G401.6 (cell line): ENCODE data around the gene FNDC1.
"Not testable (repeated sequence)": the region's sequence is repeated elsewhere in the genome, so short reads cannot be mapped to it uniquely, and the experiment has no call there.

ENCODE experiments used
- FAIRE-seq: peaks from 2 replicates; lab custom pipeline; 2012; peaks lifted over from hg19 to GRCh38; lab: Jason Lieb, UNC

Gene FNDC1

DNA sequence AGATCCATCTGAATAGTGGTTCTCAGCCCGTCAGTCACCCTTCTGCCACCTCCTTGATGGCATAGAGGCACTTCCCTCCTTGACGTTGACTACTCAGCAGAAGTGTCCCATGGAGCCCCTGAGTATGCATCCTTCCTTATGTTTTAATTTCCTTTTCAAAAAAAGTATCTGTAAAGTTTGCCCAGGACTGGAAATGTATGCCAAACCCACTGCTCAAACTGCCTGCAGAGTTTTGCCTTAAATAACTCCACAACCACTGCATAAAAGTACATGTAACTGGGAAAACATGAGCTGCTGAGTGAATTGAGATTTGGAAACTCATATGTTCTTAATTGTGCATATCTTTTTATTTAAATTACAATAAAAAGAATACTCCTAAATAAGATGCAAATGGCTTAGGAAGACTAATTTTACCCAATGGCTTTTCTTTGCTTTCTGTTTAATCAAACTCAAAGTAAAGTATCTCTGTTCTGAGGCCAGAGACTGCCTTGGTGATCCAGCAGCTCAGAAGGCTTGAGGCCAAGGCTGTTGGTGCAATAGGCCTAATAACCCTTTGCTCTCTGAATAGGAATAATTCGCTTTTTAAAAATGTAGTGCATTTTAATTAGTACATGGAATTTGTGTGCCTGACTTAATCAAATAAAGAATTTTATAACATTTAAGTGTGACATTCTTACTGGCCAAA, 90.4 kb downstream of the FNDC1 start:
- no peak for FAIRE-seq

DNA sequence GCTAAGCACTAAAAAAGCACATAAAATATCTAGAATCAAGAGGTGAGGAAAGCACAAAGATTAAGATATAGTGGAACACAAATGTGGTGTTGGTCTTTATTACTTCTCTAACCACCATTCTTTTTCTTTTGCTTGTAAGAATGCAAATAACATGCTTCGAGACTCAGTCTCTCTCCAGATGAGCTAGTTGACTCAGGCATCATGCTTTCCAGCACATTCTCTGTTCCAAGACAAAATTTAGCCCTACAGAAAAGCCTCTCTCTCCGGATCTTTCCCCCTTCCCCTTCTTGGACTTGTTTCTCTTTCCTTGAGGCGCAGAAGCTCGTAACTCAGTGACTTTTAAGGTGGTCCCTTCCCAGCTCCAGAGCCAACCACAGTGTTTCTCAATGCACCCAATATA, 91.0 kb downstream of the FNDC1 start:
- FAIRE-seq, result no peak

GRCh38 chr6:159261995-159262394, 92.8 kb downstream of the FNDC1 start:
- no peak for FAIRE-seq

DNA sequence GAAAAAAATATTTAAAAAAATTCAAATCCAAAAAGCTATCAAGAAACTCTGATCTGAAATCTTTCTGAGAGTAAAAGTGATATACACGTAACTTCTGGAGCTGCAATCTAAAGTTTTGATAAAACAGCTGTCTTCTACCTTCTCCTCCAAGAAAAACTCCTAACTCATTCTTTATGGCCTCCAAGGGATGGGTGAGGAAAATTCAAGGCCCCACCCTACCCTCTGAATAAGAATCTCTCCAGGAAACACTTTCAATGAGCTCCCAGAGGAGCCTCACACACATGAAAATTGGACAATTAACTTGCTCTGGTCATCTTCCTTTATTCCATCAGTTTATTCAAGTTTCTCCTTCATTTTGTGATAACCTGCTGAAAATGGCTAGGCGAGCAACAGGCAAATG, 93.4 kb downstream of the FNDC1 start:
- no peak for FAIRE-seq

DNA sequence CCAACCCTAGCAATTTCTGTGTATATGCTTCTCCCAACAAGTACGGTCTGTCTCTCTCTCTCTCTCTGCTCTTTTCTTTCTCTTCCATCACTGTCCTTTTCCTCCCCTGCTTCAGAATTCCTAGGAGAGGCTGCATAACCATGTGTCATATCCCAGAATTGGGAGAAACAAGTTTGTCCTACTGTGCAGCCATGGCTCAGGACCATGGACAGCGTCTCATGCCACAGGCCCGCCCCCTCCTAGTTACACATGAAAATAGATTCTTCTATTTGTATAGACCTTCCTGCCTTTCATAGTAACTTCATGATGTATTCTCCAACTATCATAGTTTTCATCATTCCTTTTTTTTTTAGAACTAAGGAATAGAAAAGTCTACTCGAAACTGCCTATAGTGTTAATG, 98.0 kb downstream of the FNDC1 start:
- FAIRE-seq, result no peak

GRCh38 chr6:159268511-159268910, 99.3 kb downstream of the FNDC1 start:
- no peak for FAIRE-seq

DNA sequence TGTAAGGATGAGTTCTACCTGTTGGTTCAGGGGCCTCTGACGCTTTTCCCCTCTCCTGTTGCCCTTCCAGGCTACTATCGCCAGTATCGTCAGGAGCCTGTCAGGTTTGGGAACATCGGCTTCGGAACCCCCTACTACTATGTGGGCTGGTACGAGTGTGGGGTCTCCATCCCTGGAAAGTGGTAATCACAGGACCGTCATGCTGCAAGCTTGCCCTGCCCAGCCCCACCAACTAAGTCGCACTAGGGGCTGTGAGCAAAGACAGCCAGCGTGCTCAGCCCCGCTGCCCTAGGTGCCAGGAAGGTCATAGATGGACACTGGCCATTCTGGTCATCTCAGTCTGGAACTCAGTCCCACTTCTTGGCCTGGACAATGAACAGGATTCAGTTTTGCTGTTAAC, 102.1 kb downstream of the FNDC1 start:
- no peak for FAIRE-seq

GRCh38 chr6:159278626-159279025, 109.4 kb downstream of the FNDC1 start:
- FAIRE-seq, result no peak

DNA sequence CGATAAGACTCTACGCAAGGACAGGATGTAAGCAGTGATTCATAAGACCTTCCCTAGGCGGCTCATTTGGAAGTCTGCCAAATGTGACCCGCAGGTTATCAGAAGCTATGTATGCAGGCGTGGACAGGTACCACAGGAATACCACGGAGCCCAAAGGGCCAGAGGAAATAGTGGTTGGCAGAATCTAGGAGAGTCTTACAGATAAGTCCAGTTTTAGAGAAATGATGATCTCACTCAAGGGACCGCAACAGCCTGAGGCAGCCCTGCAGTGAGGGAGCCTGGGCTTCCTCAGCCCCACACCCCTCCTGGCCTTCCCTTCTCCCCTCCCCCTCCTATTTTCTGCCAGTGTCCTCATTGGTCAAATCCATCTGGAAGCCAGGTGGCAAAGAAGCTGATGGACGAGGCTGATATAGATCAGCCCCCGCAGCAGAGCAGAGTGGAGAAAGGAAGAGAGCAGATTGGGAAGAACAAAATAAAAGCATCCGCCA, 110.6 kb downstream of the FNDC1 start:
- no peak for FAIRE-seq

- FAIRE-seq, result no peak
Measured at GRCh38 chr6:159282421-159282820, 113.2 kb downstream of the FNDC1 start.

DNA sequence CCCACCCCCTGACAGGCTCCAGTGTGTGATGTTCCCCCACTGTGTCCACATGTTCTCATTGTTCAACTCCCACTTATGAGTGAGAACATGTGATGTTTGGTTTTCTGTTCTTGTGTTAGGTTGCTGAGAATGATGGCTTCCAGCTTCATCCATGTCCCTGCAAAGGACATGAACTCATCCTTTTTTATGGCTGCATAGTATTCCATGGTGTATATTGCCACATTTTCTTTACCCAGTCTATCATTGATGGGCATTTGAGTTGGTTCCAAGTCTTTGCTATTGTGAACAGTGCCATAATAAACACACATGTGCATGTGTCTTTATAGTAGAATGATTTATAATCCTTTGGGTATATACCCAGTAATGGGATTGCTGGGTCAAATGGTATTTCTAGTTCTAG, 115.5 kb downstream of the FNDC1 start:
- not testable (repeated sequence) for FAIRE-seq

- FAIRE-seq, result no peak
Measured at GRCh38 chr6:159298840-159299239, 129.6 kb downstream of the FNDC1 start.

- no peak for FAIRE-seq
Measured at GRCh38 chr6:159299566-159299965, 130.4 kb downstream of the FNDC1 start.

GRCh38 chr6:159301277-159301676, 132.1 kb downstream of the FNDC1 start:
- FAIRE-seq, result no peak

DNA sequence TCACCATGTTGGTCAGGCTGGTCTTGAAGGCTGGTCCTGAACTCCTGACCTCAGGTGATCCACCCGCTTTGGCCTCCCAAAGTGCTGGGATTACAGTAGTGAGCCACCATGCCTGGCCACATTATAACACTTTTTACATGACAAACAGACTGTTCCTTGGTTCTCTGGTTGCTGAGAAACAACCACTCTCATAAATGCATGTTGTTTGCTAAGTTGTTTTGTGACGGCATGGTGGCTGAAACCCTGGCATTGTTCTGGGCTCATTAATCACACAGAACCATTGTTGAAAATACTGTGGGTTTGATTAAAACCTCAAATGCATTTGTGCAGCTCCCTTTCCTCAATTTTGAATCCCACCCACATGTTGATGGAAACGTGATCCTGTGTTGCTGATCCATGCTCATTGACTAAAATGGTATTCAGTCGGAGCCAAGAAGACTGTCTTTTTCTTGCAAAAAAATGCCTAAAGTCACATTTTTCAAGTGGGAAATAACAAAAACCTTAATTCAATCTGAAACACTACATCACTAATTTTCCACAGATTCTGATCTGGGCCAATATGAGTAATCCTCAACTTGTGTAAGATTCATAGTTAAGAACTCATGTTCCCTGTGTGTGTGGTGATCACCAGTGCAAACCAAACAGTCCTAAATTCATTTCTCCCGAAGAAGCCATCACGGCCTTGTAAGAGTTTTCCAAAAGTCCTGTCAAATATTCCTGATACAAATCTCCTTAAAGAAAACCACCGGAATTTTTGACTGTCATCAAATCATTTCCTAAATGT, 132.8 kb downstream of the FNDC1 start:
- no peak for FAIRE-seq

GRCh38 chr6:159302594-159302992, 133.4 kb downstream of the FNDC1 start:
- FAIRE-seq, result no peak

DNA sequence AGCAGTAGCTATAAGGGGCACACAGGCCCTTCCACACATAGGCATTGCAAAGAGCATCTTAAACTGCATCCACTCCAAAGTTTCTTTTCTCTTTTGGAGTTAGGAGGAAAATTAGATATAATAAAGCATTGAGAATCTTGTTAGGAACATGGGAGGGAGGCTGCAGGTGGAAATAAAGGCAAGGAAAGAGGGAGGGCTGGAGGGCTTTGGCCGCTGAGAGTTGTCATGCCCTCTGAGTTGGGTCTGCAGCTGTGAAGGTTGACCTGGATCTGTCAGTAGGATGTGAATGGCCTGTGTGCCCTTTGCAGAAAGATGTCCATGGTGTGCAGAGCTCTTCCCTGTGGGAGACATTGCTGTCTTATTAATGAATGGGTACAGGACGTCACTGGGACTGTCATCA, 134.0 kb downstream of the FNDC1 start:
- FAIRE-seq, result no peak

DNA sequence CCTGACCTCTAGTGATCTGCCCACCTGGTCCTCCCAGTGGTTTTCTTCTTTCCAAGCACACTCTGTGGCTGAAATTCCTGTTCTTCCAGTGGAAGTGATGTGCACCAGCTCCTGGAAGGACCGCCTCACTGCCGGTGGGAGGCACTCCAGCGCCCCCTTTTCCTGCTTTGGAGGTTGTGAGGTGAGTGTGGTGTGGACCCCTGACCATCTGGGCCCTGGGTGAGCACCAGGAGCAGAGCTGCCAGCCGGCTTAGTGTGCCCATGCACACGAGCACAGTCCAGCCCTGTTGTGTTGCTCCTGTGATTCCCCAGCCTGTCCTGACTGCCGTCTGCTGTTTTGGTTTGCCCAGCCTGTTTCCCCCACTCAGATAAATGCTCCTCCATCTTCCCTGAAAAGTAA, 134.6 kb downstream of the FNDC1 start:
- FAIRE-seq, result no peak

DNA sequence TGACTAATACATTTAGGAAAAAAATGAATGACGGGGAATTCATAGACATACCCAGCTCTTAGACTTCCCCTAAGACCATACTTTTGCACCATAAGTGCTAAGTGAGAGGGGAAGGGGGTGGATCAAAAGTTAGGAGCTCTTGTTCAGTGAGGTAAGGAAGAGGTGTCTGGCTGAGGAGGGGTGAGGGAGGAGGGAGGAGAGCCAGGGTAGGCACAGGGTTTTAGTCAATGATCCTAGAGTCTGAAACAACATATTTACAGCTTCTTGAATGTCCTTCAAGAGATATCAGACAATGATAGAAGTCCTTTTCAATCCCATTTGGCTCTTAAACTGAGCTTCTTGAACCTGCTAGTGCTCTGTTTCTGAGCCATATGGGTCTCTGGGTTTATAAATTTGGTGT, 135.4 kb downstream of the FNDC1 start:
- no peak for FAIRE-seq

DNA sequence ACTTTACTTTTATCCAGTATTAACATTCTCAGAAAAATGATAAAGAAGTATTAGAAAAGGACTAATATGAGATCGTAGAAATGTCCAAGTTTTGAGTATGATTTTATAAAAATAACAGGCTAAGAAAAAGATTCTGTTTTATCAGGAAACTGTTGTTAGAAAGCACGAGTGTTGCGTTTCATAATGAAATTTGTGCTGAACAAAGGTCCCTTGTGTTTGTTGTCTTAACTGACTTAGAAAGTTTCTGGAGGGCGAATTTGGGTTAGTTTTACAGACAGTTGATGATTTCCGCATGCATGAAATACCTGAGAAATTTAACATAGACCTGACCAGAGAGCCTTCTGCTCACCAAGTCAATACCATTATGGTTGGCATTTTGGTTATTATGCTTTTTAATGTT, 136.0 kb downstream of the FNDC1 start:
- FAIRE-seq, result no peak

GRCh38 chr6:159305804-159306537, 136.8 kb downstream of the FNDC1 start:
- no peak for FAIRE-seq

- FAIRE-seq, result no peak
Measured at GRCh38 chr6:159307246-159307790, 138.1 kb downstream of the FNDC1 start.

DNA sequence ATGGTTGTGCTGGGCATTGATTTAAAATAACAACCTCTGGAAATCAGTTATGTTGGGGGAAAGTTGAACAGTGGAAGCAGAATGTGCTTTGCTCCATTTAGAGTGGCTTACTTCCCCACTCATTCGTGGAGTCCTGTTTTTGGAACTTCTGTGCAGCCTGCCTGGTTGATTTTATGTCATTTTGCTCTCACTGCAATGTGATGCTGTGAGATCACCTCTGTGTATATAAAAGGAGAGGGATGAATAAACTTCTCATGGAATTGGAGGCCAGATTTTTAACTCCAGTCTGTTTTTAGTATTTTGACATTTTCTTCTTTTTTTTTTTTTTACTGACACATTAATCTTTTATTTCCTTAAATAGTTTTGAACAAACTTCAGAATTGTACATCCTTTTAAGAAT, 139.0 kb downstream of the FNDC1 start:
- no peak for FAIRE-seq
